ENCODE measurements around the gene JMJD4.

DNA sequence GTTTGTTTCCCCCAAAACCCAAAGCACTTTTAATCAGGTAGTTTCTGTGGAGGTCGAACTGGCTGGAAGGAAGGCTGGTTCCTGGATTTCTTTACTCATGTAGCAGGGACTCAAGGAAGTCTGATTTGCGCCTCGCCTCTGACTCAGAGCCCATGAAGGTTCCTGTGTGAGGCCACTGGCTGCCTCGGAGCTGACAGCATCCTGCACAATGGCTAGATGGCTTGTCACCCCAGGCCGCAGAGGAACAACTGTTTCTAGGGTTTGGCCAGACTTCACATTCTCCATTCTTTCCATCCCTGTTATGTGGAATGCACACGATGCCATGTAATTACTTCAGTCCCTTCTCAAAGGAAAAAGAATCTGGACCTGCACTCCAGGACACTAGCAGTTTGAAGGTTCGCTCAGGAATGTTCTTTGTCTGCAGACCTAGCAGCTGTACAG is 41.2 kb upstream of the JMJD4 start:
- TF ChIP-seq, protein P1, sequence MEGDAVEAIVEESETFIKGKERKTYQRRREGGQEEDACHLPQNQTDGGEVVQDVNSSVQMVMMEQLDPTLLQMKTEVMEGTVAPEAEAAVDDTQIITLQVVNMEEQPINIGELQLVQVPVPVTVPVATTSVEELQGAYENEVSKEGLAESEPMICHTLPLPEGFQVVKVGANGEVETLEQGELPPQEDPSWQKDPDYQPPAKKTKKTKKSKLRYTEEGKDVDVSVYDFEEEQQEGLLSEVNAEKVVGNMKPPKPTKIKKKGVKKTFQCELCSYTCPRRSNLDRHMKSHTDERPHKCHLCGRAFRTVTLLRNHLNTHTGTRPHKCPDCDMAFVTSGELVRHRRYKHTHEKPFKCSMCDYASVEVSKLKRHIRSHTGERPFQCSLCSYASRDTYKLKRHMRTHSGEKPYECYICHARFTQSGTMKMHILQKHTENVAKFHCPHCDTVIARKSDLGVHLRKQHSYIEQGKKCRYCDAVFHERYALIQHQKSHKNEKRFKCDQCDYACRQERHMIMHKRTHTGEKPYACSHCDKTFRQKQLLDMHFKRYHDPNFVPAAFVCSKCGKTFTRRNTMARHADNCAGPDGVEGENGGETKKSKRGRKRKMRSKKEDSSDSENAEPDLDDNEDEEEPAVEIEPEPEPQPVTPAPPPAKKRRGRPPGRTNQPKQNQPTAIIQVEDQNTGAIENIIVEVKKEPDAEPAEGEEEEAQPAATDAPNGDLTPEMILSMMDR (IDR thresholded peaks at IDR 0.05): no peak
- no peak for TF ChIP-seq POLR2A (IDR thresholded peaks at IDR 0.05)
